Measurements from ENCODE around the gene DOCK1.

- TF ChIP-seq CTCF (IDR thresholded peaks at IDR 0.05) (no peak), POLR2A (IDR thresholded peaks at IDR 0.05) (no peak), POLR2AphosphoS5 (IDR thresholded peaks at IDR 0.05) (no peak)
Measured at GRCh38 chr10:126957111-126957510, 51.9 kb downstream of the DOCK1 start.
